Stimulated activated CD8-positive, alpha-beta memory T cell treated with anti-CD3 and anti-CD28 coated beads, Interleukin-12 subunit alpha, Interleukin-12 subunit beta, amount 100 ng/mL, for 24 hours (primary cell): ENCODE data around the gene DIAPH3.

ENCODE experiments used
- DNase-seq: peaks from one replicate; pipeline ENCODE4 v3.0.0-alpha.2; 2020; ENCODE audit errors: extremely low read depth

DIAPH3 gene

DNA sequence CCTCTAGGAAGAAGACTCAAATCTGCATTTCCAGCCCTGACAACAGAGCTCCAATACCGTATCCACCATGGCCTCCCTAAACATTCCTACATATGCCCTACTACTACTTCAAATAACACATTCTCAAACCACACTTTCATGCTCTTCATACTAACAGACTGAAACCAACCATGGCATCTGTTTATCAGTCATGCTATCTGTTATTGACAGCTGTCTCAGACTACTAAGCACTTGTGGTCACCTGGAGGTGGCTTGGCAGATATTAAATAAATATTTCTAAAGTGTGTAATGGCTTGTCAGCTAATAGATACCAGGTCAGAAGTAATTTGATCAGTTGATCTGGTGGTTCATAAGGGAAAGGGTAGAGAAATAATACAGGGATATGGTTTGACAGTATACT lies 489.1 kb downstream of the DIAPH3 start:
- DNase-seq, result no peak

DNA sequence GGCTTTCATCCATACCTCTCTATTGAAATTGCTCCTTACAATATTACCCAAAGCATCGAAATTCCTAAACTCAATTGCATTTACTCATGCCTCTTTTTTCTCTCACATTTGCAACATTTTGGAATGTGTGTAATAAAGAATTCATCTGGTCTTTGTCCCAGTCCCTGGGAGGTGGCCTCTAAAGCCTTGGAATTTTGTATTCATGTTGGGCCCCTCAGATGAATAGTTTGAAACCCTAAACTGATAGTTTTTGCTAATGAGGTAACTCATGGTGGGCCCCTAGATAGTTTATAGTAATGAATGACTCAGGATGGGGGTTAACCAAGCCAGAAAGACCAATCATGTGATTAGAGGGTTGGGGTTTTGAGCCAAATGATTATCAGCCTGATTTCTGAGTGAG lies 490.4 kb downstream of the DIAPH3 start:
- no peak for DNase-seq

DNA sequence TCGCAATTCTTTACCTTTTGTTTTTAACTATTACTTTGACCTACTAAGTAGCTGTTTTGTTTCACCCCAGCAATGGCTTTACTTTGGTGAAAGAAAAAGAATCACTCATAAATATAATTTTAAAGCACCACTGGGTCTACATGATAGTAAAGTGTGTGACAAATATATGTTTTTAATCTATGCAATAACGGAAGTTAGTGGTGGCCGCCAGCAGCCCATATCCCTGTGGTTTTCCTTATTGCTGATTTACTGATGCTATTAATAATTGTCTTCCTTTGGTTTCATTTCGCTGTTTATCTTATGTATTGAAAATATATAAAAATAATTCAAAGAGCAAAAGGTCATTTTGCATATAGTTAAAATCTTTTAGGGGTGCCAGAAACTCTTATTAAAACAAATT lies 491.3 kb downstream of the DIAPH3 start:
- no peak for DNase-seq

DNA sequence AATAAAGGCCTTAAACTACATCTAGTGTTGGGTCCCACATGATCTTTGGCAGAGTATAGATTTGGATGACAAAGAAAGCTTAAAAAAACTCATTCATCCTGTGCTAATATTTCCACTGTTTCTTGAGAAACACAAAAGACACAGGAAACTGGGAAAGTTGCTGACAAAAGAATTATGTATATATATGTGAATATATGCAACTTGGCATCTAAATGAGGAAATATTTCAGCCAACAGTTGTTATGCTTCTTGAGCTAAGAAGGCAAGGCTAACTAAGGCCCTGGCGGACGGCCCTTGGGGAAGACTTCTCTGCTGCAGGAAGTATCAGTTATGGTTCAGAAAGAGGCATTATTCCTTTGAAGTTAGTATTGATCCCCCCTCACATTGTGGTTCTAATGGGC lies 491.8 kb downstream of the DIAPH3 start:
- no peak for DNase-seq

DNA sequence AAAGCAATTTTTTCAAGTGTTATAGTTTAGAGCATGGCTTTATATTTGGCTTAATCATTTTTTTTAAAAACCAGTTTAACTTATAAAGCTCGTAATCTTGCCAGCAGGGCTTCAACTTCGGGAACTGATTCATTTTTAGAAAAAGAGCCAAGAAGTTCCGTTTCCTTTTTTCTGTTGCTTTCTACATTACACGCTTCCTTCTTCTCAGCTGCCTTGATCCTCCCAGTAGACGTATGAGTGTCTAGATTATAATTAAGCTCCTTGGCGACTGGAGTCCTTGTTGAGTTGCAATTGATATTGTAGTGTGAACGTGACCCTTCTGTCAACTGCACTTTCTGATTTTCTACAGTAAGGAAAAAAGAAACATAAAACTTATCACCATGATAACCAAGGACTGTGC lies 497.2 kb downstream of the DIAPH3 start:
- DNase-seq, result no peak

DNA sequence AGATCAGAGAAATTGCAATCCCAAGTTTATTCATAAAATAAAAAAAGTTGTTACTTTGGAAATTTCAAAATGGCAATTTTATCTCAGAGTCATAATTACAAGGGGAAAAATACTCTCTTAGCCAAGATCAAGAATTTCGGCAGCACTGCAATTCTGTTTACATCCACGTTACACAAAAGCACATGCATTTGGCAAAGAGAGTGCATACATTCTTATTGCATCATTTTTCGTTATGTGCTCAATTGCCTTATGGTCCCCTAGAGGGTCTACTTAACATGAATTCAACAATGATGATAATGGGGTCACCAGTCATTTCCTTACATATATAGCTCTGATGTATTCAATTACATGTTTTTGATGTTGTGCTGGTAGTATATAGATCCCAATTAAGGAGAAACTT lies 498.0 kb downstream of the DIAPH3 start:
- no peak for DNase-seq

DNA sequence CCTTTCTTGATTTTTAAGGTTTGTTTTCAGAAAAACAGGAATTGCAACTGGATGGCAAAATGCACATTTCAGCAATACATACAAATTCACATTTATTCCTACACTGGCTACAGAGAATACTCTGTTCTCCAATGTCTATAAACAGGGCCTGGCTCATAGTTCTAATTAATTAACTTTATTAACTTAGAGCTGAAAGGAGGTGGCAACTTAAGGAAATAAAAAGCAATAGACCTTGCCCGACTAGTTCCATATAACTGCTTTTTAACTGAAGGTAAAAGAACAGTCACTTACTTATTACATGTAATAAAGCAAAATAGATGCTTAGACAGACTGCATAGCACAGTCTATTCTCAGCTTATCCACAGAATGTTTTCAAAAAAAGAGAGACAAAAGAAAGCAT lies 498.5 kb downstream of the DIAPH3 start:
- DNase-seq, result no peak

DNA sequence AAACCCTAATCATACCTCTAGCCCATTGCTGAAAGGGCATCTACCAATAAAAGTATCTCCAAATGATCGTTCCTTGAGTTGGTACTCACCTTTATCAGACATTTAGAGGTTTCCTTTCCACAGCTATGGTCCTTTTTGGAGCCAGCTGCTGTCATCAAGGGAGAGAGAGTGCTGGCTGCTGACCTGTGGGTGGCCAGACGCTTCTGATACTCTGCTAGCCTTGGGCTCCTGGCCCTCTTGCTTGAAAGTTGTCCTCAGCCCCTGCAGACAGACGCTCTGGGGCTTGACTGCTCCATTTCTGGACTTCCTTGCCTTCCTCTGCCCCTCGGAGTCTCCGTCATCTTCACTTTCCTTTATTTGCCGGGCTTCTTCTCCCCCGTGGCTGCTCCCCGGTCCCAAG lies 499.1 kb downstream of the DIAPH3 start:
- DNase-seq, result no peak

DNA sequence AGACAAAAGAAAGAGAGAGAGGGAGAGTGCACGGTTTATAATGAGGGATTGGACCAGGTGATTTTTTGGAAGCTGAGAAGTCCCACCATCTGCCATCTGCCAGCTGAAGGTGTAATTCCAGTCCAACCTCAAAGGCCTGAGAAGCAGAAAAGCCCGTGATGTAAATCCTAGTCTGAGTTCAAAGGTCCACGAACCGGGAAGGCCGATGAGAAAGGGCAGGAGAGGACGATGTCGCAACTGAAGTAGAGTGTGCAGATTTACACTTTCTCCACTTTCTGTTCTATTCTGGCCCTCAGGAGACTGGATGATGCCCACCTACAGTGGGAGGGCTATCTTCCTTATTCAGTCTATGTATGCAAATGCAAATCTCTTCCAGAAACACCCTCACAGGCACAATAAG lies 500.0 kb downstream of the DIAPH3 start:
- DNase-seq, result no peak

DNA sequence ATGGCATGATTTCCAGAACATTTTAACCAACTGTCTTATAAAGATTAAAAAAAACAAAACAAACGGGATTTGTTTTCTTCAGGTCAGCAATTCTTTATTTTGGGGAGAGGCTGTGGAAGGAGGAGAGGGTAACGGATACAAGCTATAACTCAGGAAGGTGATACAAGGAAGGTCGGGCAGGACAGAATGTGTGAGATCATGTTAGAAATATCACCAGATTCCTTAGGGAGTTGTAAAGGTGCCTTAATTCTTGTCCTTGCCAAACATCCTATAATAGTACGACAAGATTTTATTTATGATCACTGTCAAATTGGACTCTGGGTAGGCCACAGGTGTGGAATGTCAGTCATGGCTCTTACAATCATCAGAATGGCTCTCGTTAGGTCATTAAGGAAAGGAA lies 503.1 kb downstream of the DIAPH3 start:
- no peak for DNase-seq

DNA sequence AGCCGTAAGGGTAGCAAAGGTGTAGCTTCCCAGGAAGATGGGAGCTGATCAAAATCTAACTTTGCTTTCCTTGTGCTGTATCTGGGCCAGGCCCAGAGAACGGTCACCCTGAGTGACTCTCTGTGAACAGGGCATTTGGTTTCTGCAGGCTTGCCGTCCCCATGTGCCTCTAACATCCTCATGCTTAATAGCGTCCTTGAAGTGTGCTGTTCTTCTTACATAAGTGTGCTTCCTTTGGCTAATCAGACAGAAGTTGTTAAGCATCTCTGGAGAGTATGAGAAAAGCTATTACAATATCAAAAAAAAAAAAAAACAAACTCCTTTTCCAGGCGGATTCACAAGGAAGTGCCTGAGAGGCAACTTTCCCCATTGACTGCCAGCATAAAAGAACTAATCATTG lies 503.7 kb downstream of the DIAPH3 start:
- DNase-seq, result no peak

DNA sequence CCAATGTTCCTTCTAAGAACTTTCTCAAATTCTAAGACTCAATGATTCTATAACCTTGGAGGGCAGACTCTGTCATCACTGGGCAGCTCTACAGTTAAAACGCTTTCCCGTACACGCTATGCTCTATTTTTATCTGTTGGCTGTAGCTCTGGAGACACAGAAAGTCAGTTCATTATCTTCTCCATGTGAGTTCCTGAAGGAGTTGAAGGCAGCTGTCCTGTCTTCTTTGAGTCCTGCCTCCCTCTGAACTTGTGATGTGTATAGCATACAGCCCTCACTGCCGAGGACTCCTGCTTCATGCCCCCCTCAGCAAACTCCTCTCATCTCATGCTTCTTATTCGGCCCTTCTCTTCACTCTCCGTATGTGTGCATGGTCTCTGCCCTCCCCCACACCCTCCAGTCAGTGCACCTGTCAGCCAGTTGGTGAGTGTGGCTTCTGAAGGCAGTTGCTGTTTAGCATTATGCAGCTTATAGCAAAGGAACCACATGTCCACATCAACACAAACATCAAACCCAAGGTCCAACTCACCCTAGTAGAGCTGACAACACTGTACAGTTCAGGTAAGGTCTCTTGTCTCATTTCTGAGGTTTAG lies 504.9 kb downstream of the DIAPH3 start:
- no peak for DNase-seq

DNA sequence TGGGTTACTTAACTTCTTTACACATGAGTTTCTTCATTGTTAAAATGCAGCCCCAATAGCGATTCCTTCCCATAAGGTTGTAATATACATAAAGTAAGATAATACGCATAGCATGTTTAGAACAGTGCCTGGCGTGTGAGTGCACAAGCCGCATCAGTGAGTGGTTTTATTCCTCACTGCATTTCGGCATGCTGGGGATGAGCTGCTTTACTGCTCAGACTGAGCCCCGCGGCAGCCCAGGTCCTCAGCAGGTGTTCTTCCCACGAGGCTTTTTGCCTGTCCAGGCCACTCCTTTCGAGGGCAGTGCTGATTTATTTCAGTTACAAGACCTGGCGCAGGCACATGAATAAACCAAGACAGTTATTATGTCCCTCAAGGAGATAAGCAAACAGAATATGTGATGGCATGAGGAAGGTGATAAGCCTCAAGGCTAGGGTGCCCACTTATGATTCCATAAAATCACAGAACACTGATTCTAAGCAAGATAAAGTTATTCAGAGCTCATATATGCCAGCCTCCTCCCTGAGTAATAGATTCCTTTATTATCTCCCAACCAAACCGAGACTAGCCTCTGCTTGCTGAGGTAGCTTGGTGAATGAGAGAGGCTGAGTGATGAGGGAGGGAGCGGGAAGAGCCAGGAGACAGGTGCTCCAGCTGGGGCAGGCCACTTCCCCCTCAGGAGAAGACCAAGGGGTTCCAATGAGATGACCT lies 505.5 kb downstream of the DIAPH3 start:
- no peak for DNase-seq

DNA sequence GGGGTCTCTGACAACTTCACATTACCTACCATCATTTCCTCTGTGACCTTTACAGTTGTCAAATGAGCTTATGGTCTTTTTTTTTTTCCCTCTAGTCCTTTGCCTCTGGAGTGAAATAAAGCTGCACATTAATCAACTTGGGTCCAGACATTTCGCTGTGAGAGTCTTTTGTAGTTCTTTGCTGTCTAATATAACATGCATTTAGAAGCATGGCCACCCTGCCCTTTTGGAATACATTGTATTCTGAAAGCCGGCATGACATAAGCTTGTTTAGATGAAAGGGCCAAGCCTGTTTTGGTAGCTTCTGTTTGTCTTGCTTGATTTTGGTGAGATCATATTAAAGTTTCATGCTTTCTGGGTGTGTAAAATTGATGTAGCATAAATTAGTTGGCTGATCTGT lies 509.8 kb downstream of the DIAPH3 start:
- DNase-seq, result no peak

DNA sequence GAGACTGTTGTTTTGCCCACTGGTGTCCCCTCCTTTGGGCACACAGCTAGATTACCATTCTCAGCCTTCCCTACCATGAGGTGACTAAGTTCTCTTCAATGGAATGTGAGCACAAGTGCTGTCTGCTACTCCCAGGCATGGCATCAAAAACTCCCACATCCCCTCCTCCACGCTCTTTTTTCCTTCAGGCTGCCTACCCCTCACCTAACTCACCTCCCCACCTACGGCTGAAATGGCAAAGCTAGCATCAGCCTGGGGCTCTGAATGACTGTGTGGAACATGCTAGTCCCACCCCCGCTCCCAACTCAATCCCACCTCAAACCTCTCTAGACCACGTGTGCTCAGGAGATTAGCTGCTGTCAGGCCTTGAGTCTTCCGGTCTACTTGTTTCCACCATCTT lies 512.2 kb downstream of the DIAPH3 start:
- DNase-seq, result no peak

DNA sequence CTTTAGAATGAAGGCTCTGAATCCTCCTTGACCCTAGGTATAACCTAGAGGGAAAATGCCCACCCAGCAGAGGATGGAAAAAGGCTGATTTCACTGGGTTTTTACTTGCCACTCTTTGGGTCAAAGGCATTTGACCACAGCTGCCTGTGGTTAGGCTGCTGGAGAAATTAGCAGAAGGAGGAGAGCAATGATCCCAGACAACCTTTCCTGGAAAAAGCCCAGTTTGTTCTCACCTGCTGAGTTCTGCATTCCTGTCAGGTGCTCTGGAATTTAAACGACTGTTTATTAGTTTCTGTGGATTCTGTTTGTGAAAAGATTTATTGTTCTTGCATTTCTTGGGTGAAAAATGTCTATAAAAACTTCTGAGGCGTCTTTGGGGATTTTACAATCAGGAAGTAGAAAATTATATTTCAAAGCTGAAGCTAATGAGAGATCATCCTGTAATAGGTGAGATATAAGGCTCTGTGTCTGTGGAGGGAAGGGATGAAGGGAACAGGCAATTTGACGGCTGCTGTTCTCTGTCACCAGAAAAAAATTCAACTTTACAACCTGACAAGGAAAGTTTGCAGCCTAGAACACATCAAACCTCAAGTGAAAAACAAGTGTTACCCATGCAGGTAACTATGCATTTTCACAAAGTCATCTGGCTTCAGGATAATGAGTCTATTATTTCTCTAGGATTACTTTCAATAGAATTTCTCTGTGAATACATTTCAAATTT lies 519.7 kb downstream of the DIAPH3 start:
- no peak for DNase-seq

DNA sequence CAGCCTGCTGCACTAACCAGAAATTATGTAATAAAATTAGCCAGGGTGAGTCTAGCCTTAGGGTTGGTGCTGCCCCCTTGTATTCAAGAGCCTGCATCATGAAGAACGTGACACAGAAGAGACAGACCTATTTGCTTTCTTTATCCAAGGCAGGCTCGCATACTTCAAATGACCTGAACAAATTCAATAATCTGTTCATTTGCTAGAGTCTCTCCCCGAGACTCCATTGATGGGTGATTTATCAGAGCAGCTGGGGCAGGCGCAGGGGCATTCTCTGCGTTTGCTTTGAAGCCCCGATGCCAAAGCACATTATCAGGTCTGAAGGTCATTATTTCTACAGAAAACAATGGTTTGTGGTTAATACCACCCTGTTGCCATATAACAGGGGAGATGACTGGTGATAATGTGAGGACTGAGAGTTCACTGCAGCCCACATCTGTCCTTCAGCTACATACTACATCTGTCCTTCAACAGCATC lies 520.3 kb downstream of the DIAPH3 start:
- DNase-seq, result no peak

DNA sequence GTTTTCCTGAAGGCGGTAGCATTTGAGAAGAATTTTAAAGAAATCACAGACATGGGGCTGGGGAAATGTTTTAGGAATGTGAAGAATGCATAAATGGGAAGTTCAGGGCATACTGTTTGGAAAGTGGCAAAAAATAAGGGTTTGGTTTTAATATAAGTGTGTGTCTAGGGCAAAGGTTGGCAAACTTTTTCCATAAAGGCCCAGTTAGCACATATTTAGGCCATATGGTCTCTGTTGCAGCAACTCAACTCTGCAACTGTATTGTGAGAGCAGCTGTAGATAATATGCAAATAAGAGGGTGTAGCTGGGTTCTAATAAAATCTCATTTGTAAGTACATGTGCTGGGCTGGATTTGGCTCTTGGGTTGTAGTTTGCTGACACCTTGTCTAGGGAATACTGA lies 521.9 kb downstream of the DIAPH3 start:
- DNase-seq, result no peak

DNA sequence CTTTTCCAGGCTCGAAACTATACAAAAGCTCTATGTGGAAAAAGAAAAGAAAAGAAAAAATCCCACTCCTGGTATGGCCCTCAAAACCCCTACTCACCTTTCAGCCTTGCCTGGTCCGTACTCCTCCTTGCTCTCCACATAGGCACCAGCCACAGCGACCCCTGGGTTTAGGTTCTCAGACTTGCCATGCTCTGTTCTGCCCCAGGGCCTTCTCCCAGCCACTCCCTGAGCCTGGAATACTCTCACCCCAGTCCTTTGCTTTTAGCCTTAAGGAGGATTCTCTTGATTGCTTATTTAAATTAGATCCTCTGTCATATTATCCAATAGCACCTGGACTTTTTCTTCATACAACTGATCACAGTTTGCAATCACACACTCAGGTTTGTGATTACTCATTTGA lies 522.5 kb downstream of the DIAPH3 start:
- no peak for DNase-seq

DNA sequence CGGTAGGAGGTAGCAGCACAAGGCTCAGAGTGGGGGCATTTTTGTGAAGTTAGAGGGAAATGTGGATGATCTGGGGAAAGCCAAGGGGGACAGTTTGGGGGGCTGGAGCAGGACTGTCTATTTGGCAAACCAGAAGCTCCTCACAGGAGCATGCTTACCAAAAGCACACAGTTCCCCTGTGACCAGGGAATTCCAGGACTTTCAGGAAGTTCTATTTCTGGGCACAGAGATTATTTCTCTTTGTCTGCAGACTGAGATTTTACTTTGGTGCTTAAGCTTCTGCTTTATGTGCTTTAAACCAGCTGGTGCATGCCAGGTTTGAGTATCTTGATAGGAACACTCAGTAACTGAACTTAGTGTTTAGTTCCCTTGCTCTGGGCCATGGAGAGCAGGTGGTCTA lies 525.3 kb downstream of the DIAPH3 start:
- no peak for DNase-seq

DNA sequence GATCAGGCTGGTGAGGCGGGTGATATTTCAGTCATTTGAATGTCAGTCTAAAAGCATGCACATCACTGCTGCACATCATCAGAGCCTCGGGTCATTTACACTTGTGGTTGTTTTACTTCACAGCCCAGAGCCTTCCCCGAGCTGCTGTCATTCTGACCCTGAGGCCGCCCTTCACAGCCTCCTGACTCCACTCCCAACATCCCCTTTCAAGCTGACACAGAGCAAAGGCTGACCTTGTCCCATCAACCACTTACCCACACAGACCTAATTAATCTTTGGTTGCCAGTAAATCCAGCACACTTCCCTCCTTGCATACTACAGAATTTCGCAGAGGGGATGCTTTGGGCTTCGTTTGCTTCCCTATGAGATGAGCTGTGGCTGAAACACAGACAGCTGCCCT lies 528.1 kb downstream of the DIAPH3 start:
- DNase-seq, result no peak

DNA sequence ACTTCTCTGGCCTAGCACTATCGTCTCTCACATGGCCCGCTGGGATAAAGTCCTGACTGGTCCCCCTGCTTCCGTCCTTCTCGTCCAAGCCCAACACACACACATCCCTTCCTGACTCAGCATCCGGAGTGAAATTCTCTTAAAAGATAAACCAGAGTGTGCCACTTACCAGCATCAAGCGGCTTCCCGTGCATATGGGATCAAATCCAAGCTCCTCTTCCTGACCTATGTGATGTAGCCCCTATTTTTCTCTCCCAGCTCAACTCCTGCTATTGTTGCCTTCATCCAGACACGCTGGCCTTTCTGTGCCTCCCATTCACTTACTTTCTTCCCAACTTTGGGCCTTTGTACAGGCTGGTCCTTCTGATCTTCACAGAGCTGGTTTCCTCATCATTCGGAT lies 530.4 kb downstream of the DIAPH3 start:
- no peak for DNase-seq

DNA sequence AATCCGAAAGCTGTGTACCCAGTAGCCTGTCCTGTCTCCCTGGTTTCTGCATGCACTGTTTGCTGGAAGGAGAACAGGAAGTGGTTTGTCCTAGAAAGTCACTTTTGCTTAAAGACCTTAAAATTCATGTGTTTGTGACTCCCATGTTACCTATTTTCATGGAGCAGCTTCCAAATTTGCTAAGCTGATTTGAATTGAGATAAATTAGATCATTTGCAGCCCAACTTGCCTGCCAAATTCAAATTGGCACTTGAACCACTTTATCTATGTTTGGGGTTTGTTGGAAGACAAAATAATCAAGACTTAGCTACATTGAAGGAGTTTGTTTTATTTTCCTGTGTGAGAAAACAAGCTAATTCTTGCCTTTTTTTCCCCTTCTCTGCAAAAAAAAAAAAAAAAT lies 532.5 kb downstream of the DIAPH3 start:
- DNase-seq, result no peak
